Measurements from ENCODE around the gene CATSPERE.

DNA sequence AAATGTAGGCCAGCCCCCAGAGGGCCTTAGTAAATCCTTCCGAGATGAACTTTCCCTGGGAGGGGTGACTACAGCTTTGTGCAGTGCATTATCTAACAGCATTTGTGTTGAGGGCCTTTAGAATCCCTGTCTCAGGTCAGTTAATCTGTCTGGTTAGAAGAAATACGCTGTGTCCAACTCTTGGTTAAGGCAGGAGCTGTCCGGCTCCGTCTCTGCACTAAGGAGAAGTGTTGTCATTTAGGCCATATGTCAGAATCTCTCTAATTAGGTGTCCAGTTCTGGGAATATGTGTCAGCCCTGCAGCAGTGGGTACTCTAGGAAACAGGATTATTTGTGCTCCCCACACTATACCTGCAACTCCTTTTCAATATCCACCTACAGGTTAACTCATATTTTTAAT, 124.8 kb downstream of the CATSPERE start:
- no peak for TF ChIP-seq CTCF (IDR thresholded peaks at IDR 0.05)
- TF ChIP-seq POLR2A (IDR thresholded peaks at IDR 0.05): no peak
